GM21526 (cell line): ENCODE measurements around the gene ILK.

Experiments used
- ATAC-seq: cut with Tn5 transposase; IDR thresholded peaks from one replicate; pipeline ENCODE4 v1.9.1; 2021; ENCODE audit warnings: moderate library complexity; ENCODE audit not compliant: unreplicated experiment, low FRiP score

Gene ILK

GRCh38 chr11:6654281-6655019, 50.9 kb downstream of the ILK start:
- no peak for ATAC-seq

GRCh38 chr11:6655020-6655789, 51.6 kb downstream of the ILK start:
- ATAC-seq = no peak

GRCh38 chr11:6655790-6656583, 52.4 kb downstream of the ILK start, which contains the start of gene DCHS1:
DCHS1 (minus strand) TSS chr11:6655809; CDS start chr11:6641613, 14,196 bp downstream.
- no peak for ATAC-seq

GRCh38 chr11:6656584-6656915, 53.0 kb downstream of the ILK start:
- ATAC-seq = no peak

GRCh38 chr11:6656936-6657335, 53.4 kb downstream of the ILK start:
- no peak for ATAC-seq

- ATAC-seq = no peak
These were observed 53.8 kb downstream of the ILK start for GRCh38 chr11:6657346-6657745.

- no peak for ATAC-seq
These were observed 55.1 kb downstream of the ILK start for GRCh38 chr11:6658647-6659046.
